Tibial artery (tissue), 4 donors: ENCODE data around the gene MDN1.
A peak's percentile ranks its signal among the peaks of the same experiment; 100 is the strongest.
"Not testable (repeated sequence)": the region's sequence is repeated elsewhere in the genome, so short reads cannot be mapped to it uniquely, and the experiment has no call there.

Experiments
- DNase-seq, 2 donors: peaks; one replicate each; pipeline ENCODE4 v3.0.0-alpha.2; 2019
- H3K27ac ChIP-seq, 2 donors: fragments of 200-600 bp; sonication (generic) in 1 of 2; 1 replicate in 1 of 2; 2 replicates in 1 of 2; pipeline ENCODE4 v1.5.1; 2018 to 2019; ENCODE audit warnings: mild to moderate bottlenecking in 1 of 2
- H3K27me3 ChIP-seq, 2 donors: fragments of 200-600 bp; sonication (generic) in 1 of 2; one replicate each; pipeline versions ENCODE4 v1.5.1 to v1.6.0; 2016 to 2019
- H3K36me3 ChIP-seq, 3 donors: fragments of 200-600 bp; sonication (generic) in 2 of 3; one replicate each; pipeline ENCODE4 v1.5.1; 2016 to 2019; ENCODE audit warnings: mild to moderate bottlenecking in 2 of 3
- H3K4me1 ChIP-seq, 4 donors: fragments of 200-600 bp; sonication (generic) in 2 of 4; 1 replicate in 3 of 4; 2 replicates in 1 of 4; pipeline ENCODE4 v1.5.1; 2016 to 2019
- H3K4me3 ChIP-seq, 2 donors: fragments of 200-600 bp; sonication (generic) in 1 of 2; 1 replicate in 1 of 2; 2 replicates in 1 of 2; pipeline ENCODE4 v1.5.1; 2018 to 2019; ENCODE audit warnings: mild to moderate bottlenecking in 2 of 2
- H3K9me3 ChIP-seq, 3 donors: fragments of 200-600 bp; sonication (generic) in 1 of 3; one replicate each; pipeline ENCODE4 v1.5.1; 2016 to 2019
- intact Hi-C: fragments of 100-400 bp; cut with DNase I; formaldehyde crosslinking; loops from one replicate; pipeline ENCODE4 v1.15.0; 2023; ENCODE audit warnings: low total_unique reads
- TF ChIP-seq, protein P1 (sequence below), 2 experiments: fragments of 200-600 bp in 1 of 2; fragments of 450-650 bp in 1 of 2; IDR thresholded peaks; one replicate each; pipeline ENCODE4 v1.5.1; 2017 to 2019; ENCODE audit warnings: antibody characterized with exemption in 2 of 2, mild to moderate bottlenecking in 1 of 2, moderate library complexity in 1 of 2

MDN1 gene

DNA sequence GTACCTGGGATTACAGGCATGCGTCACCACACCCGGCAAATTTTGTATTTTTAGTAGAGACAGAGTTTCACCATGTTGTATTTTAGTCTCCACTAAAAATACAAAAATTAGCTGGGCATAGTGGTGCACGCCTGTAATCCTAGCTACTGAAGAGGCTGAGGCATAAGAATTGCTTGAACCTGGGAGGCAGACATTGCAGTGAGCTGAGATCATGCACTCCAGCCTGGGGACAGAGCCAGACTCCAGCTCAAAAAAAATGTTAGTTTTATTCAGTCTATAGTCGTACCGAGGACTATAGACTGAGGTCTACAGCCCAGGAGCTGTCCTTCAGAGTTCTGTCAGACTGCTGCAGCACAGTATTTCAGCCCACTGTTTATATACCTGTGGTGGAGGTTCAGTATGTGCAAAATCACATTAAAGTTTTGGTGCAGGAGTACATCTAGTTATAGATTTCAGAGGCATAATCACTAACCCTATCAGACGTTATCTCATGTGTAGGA lies 6.5 kb upstream of the MDN1 start:
- intact Hi-C loops = no loop called here
- Histone ChIP-seq H3K36me3 (no peaks in the 10 kb centered on the region), H3K27ac (peak overlapping the region in 1 of 2 donors; percentile 41), H3K9me3 (no peaks in the 10 kb centered on the region), H3K27me3 (no peaks in the 10 kb centered on the region), H3K4me1 (peaks cover 0 to 18% (median 12%) of the 10 kb centered on the region in 4 donors), H3K4me3 (no peak overlapping the region)
- TF ChIP-seq, protein P1, sequence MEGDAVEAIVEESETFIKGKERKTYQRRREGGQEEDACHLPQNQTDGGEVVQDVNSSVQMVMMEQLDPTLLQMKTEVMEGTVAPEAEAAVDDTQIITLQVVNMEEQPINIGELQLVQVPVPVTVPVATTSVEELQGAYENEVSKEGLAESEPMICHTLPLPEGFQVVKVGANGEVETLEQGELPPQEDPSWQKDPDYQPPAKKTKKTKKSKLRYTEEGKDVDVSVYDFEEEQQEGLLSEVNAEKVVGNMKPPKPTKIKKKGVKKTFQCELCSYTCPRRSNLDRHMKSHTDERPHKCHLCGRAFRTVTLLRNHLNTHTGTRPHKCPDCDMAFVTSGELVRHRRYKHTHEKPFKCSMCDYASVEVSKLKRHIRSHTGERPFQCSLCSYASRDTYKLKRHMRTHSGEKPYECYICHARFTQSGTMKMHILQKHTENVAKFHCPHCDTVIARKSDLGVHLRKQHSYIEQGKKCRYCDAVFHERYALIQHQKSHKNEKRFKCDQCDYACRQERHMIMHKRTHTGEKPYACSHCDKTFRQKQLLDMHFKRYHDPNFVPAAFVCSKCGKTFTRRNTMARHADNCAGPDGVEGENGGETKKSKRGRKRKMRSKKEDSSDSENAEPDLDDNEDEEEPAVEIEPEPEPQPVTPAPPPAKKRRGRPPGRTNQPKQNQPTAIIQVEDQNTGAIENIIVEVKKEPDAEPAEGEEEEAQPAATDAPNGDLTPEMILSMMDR (IDR thresholded peaks at IDR 0.05) = no peak
- DNase-seq = no peak

DNA sequence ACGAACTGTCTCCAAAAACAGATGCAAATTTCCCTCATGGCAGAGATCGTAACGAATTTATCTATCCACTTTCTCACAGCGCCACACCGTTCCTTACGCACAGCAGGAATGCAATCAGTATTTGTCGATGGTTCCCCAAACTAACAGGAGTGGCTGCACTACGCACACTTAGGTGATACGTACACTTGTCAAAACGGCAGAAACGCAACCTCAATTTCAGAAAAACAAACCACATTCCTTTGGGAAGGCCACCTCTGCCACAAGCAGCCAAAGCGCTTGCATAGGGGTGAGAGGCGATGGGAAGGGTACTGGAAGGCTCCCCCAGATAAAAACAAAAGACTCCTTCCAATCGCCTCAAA lies 638 bp downstream of the MDN1 start:
- Histone ChIP-seq H3K4me3 (peak overlapping the region; percentile 82), H3K4me1 (peaks cover 0 to 26% (median 16%) of the 10 kb centered on the region in 4 donors), H3K27ac (peak overlapping the region; percentile 72 to 84), H3K9me3 (no peaks in the 10 kb centered on the region), H3K36me3 (no peaks in the 10 kb centered on the region), H3K27me3 (no peaks in the 10 kb centered on the region)
- no peak for DNase-seq
- TF ChIP-seq, protein P1 (IDR thresholded peaks at IDR 0.05) = no peak
- intact Hi-C loops = loop anchor here (10.0 kb wide), 1 partner anchor 354 kb away; no protein-coding TSS in a partner anchor

DNA sequence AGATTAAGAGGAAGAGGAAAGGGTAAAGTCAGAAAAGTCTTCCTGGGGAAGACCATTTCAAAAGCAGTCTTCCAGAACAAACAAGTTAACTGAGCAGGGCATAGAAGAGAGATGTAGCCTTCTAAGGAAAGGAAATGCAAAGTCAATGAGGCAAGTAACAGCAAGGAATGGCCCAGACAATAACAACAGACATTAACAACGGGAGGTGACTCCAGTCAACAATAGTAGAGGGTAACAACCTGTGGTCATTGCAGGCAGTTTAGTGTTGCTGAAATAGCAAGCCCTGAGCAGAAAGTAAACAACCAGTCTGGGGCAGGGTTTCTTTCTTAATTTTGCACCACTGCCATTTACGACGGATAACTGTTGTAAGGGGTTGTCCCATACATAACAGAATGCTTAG lies 2.1 kb downstream of the MDN1 start:
- H3K4me1 ChIP-seq = peaks cover 0 to 26% (median 16%) of the 10 kb centered on the region in 4 donors
- H3K27me3 ChIP-seq = no peaks in the 10 kb centered on the region
- peak in 1 of 2 donors; percentile 24 for DNase-seq
- intact Hi-C loops = loop anchor here (10.0 kb wide), 1 partner anchor 353 kb away; no protein-coding TSS in a partner anchor
- no peaks in the 10 kb centered on the region for H3K9me3 ChIP-seq
- H3K4me3 ChIP-seq = no peak overlapping the region
- no peaks in the 10 kb centered on the region for H3K36me3 ChIP-seq
- no peak overlapping the region for H3K27ac ChIP-seq
- TF ChIP-seq, protein P1 (IDR thresholded peaks at IDR 0.05) = no peak

DNA sequence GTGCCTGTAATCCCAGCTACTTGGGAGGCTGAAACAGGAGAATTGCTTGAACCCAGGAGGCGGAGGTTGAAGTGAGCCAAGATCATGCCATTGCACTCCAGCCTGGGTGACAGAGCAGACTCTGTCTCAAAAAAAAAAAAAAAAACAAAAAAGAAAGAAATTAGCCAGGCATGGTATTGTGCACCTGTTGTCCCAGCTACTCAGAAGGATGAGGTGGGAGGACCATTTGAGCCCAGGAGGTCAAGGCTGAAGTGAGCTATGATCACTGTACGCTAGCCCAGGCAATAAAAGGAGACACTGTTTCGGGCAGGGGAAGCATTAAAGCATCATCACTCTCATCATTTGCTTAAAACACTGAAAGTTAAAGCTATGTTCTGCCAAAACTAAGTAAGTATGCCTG lies 6.2 kb downstream of the MDN1 start:
- H3K4me3 ChIP-seq, H3K27ac ChIP-seq, H3K9me3 ChIP-seq, H3K36me3 ChIP-seq, H3K27me3 ChIP-seq, DNase-seq: not testable (repeated sequence)
- peaks cover 0 to 15% (median 7%) of the 10 kb centered on the region in 4 donors for H3K4me1 ChIP-seq
- intact Hi-C loops = loop anchor here (10.0 kb wide), 1 partner anchor 349 kb away; no protein-coding TSS in a partner anchor

DNA sequence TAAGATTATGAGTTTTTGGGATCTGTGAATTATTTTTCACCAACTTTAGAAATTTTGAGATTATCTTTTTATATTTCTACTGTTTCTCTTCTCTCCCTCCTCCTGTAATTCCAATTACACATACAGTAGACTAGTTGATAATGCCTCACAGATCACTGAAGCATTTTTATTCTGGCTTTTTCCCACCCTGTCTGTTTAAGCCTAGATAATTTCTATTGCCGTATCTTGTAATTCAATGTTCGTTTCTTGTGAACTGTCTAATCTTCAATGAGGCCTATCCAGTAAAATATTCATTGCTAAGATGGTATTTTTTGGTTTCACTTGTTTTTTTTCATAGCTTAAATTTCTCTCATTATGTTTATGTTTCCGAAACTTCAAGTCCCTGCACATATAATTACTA lies 12.0 kb downstream of the MDN1 start:
- no peak overlapping the region for H3K4me3 ChIP-seq

DNA sequence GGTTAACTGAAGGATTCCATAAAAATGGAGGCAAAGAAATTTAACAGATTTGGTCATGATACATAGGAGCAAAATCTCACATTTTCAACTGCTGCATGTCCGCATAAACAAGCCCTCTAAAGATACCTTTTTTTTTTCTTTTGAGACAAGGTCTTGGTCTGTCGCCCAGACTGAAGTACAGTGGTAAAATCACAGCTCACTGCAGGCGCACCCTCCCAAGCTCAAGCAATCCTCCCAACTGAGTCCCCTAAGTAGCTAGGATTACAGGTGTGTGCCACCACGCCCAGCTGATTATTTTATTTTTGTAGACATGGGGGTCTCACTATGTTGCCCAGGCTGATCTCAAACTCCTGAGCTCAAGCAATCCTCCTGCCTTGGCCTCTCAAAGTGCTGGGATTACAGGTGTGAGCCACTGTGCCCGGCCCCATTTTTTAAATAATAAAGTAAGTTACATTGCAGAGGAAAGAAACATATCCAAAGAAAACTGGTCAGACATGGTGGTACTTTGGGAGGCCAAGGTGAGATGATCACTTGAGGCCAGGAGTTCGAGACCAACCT lies 13.7 kb downstream of the MDN1 start:
- H3K9me3 ChIP-seq = no peaks in the 10 kb centered on the region
- no peak overlapping the region for H3K4me3 ChIP-seq
- peaks cover 5 to 22% (median 8%) of the 10 kb centered on the region in 3 donors for H3K36me3 ChIP-seq
- DNase-seq = no peak
- no peaks in the 10 kb centered on the region for H3K27me3 ChIP-seq
- no peak overlapping the region for H3K27ac ChIP-seq
- no peaks in the 10 kb centered on the region for H3K4me1 ChIP-seq
- TF ChIP-seq, protein P1 (IDR thresholded peaks at IDR 0.05) = no peak
- intact Hi-C loops = no loop called here

More for the DNA sequence above, 12.0 kb downstream of the MDN1 start:
- TF ChIP-seq, protein P1 (IDR thresholded peaks at IDR 0.05) = no peak
- no peak overlapping the region for H3K27ac ChIP-seq
- intact Hi-C loops = no loop called here
- DNase-seq = no peak
- H3K27me3 ChIP-seq = no peaks in the 10 kb centered on the region
- H3K36me3 ChIP-seq = peaks cover 0 to 5% (median 0%) of the 10 kb centered on the region in 3 donors
- H3K4me1 ChIP-seq = no peaks in the 10 kb centered on the region
- H3K9me3 ChIP-seq = no peaks in the 10 kb centered on the region
